Omental fat pad (tissue), 4 donors: ENCODE data around the gene NUTM2A. TPM values are rescaled to one million over a fixed set of nuclear protein-coding genes. Genes with fewer than 3 reads are reported as not detected.
"Not testable (repeated sequence)": the region's sequence is repeated elsewhere in the genome, so short reads cannot be mapped to it uniquely, and the experiment has no call there.

Source experiments
- ATAC-seq: fragments of 150-250 bp; one replicate; pipeline ENCODE4 v1.9.1; 2016; ENCODE audit warnings: mild to moderate bottlenecking, moderate library complexity; ENCODE audit not compliant: low FRiP score
- DNase-seq: peaks from one replicate; pipeline ENCODE4 v3.0.0-alpha.2; 2019; ENCODE audit warnings: low spot score
- total RNA-seq, 4 donors: library from RNA; depleted of rRNA; stranded (reverse); fragments of >200 nt; gene quantifications; one replicate each; pipeline ENCODE4 v1.1.0, GENCODE V29; 2016

The NUTM2A gene
- 1 to 10 TPM in 2 of 4 donors, under 1 TPM in 2; 0.48 to 3.3 (median 0.98) TPM for total RNA-seq

- not testable (repeated sequence) for ATAC-seq, DNase-seq
These were observed at the start of gene NUTM2A for GRCh38 chr10:87225148-87225547. Gene NUTM2A, plus strand, starts transcription at chr10:87225448. Its CDS starts 383 bp downstream, at chr10:87225831.

DNA sequence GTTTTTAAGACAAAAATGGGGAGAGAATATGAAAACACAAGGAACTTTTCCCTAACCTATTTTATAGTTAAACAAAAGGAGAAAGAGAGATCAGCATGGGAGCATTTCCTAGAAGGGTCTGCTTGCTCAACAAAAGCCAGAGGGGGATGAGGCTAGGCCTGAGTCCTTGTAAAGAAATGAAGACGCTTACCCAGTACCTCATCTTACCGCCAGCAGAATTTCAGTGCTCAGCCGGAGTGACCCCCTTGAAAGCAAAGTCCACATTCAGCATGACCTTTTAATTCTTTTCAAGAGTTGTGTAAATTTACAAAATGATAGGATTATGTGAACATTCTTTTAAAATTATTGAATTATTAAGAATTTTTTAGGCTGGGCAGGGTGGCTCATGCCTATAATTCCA, 47.7 kb upstream of the NUTM2A start:
- not testable (repeated sequence) for ATAC-seq, DNase-seq

DNA sequence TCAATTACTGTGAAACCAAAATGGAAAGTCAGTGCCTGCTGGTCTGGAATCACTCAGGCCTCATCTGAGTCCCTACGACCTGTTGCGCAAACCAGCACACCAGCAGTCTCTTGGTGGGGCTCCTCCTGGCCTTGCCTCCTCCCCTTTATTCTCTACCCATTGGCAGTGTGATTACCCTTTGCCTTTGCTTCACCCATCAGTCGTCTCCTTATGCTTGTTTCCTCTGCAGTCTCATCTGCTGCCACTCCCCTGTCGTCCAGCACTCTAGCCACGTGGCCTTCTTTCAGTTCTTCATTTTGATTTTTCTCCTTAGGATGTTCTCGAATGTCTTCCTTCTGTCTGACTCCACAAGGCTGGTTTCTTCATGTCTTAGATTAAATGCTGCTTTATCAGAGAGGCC, 40.8 kb upstream of the NUTM2A start:
- not testable (repeated sequence) for DNase-seq, ATAC-seq

- DNase-seq, result not testable (repeated sequence)
These were observed 39.2 kb upstream of the NUTM2A start for GRCh38 chr10:87186016-87186415.

GRCh38 chr10:87187573-87187972, 37.7 kb upstream of the NUTM2A start:
- ATAC-seq, DNase-seq: not testable (repeated sequence)

More at GRCh38 chr10:87186016-87186415, 39.2 kb upstream of the NUTM2A start:
- not testable (repeated sequence) for ATAC-seq

GRCh38 chr10:87191841-87192240, 33.4 kb upstream of the NUTM2A start:
- DNase-seq, ATAC-seq: not testable (repeated sequence)

DNA sequence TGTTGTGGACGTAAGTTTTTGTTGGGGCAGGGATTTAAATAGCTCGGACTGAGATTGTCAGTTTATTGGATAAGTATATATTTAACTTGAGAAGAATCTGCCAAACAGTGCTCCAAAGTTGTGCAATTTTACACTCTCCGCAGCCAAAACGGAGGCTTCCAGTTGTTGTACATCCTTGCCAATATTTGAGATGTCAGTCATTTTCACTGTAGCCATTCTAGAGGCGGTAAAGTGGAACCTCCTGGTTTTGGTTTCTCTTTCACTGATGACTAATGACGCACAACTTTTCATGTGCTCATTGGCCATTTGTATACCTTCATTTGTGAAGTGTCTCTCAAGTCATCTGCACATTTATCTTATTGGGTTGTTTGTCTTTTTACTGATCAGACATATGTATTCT, 24.3 kb upstream of the NUTM2A start:
- not testable (repeated sequence) for DNase-seq, ATAC-seq

- DNase-seq, result not testable (repeated sequence)
- ATAC-seq, result peak; percentile 22
These were observed 20.4 kb upstream of the NUTM2A start for GRCh38 chr10:87204801-87205200.

DNA sequence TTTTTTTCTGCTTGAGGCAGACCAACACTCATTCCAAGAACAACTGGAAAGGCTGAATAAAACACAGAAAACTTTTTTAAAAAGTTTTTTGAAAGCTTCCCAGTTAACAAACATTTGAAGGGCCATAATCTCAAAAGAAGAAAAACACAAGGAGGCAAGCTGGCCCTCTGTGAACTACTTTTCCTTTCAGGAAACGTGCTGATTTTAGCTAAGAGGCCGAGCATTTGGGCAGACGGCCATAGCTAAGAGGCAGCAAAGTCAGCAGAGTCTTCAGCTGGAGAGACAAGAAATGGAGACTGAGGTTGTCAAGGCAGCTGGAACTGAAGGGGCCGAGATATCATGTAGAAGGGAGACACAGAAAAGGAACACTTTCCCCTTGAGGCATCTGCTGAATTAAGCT, 18.3 kb upstream of the NUTM2A start:
- DNase-seq, ATAC-seq: not testable (repeated sequence)

- DNase-seq, ATAC-seq: not testable (repeated sequence)
These were observed 14.9 kb upstream of the NUTM2A start for GRCh38 chr10:87210309-87210708.

DNA sequence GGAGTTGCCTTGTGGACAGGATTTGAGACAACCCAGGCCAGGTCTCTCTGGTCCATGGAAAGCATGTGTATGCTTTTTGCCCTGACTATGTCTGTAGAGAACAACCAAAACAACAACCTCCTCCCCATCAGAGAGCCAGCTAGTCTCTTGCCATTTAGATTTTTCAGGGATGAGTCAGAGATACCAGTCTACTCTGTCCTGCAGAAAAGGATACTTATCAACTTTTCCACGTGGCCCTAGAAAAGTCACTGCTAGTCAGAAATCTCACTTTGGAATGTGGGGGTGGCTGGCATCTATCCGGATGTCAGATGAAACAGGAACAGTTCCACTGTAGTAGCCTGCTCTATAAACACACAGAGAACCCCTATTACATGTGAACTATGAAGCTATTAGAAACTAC, 13.4 kb upstream of the NUTM2A start:
- DNase-seq, ATAC-seq: not testable (repeated sequence)

GRCh38 chr10:87213150-87213765, 12.0 kb upstream of the NUTM2A start:
- DNase-seq, ATAC-seq: not testable (repeated sequence)

DNA sequence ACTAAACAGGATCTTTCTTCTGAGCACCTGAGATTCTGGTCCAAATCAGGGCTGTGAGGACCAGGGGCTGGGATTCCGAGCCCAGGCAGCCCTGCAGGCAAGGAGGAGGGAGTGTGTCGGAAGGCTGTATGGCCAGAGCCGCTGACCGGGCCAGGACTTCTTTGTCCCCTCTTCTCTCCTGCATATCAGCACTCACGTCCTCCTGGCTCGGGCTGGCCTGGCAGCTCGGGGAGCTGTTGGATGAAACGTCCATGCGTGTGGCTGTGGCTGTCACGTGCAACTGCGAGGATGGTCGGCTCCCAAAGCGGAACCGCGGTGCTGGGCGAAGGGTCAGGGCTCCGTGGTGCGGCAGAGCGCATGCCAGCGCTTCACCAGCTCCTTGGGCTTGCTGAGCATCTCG, 11.4 kb upstream of the NUTM2A start:
- not testable (repeated sequence) for ATAC-seq, DNase-seq

- DNase-seq, ATAC-seq: not testable (repeated sequence)
These were observed 9.1 kb upstream of the NUTM2A start for GRCh38 chr10:87216120-87216519.

GRCh38 chr10:87219370-87219769, 5.9 kb upstream of the NUTM2A start:
- ATAC-seq, DNase-seq: not testable (repeated sequence)

GRCh38 chr10:87222789-87223188, 2.5 kb upstream of the NUTM2A start:
- not testable (repeated sequence) for ATAC-seq, DNase-seq

GRCh38 chr10:87228247-87228646, 3.0 kb downstream of the NUTM2A start:
- DNase-seq, result not testable (repeated sequence)

DNA sequence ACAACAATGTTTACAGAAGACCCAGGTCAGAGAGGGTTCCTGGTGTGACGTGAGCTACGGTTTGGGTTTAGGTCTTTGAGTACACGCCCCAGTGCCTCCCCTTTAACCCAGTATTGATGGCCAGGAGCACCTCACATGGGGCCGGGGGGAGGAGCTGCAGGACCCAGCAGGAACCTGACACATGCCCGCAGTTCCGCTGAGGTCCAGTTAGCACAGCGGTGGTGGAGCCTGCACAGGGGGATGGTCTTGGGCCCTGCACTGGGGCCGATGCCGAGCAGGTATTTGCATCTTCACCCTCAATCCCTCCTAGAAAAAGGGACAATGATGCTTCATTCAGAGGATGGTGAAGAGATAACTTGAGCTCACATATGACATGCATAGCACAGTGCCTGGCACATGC, 4.0 kb downstream of the NUTM2A start:
- not testable (repeated sequence) for DNase-seq, ATAC-seq

More at GRCh38 chr10:87228247-87228646, 3.0 kb downstream of the NUTM2A start:
- not testable (repeated sequence) for ATAC-seq

DNA sequence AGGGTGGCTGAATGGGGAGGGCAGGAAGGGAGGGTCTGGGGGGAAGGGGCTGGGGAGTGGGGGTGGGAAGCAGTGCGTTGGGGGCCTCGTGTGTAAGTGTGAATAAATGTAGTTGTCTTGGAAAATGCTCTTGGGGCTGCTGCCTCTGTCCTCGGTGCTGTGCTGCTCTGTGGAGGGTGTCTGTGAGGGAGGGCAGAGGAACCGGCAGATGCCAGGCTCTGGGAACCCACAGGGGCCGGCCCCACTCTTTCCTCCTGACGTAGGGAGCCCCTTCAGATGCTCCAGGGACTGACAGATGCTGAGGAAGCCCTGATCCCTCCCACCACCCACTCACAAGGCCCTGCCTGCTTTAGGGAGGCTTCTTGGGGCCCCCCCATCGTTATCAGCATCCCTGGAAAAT, 9.6 kb downstream of the NUTM2A start:
- not testable (repeated sequence) for DNase-seq, ATAC-seq

- not testable (repeated sequence) for ATAC-seq
These were observed 12.0 kb downstream of the NUTM2A start for GRCh38 chr10:87237244-87237643.

DNA sequence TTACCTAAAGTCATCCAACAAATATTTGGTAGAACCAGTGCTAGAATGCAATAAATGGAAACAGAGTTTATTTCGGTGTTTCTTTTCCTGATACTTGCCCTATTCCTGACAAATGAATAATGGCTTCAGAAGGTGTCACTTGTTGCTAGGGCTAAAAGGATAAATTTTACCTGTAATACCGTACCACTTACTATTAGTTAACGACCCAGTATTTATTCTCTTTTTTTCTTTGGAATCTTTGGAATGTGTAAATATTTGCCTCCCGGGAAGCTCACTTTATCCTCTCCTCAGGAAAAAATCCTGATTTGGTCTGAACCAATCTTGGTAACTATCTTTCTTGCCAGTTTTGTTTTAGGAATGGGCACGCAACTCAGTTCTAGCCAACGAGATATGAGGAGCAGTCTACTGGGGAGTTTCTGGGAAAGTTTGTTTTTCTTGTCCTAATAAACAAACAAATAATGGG, 14.1 kb downstream of the NUTM2A start:
- not testable (repeated sequence) for DNase-seq, ATAC-seq

More at GRCh38 chr10:87237244-87237643, 12.0 kb downstream of the NUTM2A start:
- not testable (repeated sequence) for DNase-seq
